GM10847 (cell line): ENCODE data around the gene MCTP1.

ENCODE experiments used
- POLR2A ChIP-seq: IDR thresholded peaks from 2 replicates; pipeline ENCODE4 v1.6.1; 2011; ENCODE audit not compliant: insufficient read length; ENCODE audit errors: extremely low read depth

The MCTP1 gene

DNA sequence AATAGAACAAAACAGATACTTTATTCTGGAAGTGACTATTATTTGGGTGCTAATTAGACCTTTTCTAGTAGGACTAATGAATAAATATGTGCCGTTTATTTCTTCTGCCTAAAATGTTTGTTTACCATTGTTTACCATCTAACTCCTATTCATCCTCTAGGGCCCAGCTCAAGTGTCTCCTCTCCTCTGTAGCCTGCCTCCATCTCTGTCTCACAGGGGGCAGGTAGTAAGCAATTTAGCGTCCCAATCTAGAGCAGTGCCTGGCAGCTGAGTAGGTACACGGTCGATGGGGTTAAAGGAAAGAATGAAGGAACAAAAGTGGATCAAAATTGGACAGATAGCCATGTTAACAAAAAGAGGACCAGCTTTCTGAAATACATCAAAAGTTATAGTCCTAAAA, 435.6 kb downstream of the MCTP1 start:
- TF ChIP-seq POLR2A: no peak

DNA sequence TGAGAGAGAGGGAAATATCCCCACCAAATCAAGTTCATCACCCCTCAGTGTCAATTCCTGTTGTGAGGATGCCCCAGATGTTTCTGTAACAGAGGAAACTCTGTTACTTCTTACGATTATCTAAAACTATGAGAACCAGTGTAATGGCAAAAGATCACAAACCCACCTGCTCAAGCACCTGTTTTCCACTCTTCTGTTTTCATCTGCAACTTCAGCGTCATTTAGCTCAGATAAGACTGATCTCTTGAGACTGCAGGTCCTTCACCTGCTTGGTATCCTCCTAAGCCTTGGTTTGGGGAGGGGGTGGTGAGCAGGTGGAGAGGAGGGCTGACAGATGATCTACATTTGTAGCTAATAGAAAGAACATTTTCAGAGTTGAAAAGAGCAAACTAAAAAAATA, 437.2 kb downstream of the MCTP1 start:
- no peak for TF ChIP-seq POLR2A

DNA sequence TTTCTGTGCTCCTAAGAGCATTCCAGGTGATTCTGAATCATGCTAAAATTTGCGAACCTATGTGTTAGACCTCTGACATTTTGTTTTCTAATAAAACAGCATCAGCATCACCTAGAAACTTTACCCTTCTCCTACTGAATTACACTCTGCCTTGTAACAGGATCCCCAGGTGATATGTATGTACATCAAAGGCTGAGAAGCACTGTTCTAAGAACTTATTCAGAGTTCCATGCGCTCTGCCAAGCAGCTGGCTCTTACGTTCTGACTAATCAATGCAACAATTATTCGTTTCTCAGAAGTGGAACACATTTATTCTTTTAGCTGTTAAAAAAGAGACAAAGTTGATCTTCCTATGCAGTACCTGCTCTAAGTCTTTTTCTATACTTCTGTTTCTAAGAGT, 437.9 kb downstream of the MCTP1 start:
- TF ChIP-seq POLR2A: no peak

DNA sequence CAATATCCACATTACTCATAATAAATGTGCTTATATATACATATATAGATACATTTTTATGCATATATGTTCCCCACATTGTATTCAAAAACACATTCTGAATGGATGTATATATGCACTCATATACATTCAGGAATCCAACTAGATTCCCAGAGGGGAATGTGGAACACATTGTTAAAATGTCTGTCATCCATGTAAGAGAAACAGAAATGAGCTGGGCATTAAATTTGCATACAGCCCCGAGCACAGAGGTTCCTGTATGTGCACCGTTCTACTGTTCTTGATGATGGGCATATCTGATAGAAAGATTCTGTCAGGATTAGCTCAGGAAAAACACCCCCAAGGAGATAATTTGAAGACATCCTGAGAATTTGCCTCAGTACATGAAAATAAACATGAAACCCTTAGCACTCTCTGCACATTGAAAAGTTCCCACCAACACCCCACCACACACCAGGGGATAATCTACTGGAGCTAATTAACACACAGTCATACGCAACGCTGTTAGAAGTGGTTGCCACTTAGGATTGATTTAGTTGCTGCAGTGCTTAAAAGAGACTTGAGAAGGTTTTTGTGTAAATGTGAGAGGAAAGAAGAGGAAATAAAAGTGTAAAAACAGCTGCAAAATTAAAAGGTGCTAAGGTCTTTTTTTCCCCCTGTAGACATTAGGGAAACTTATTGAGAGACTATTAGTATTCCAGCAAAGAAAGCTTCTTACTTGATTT, 443.1 kb downstream of the MCTP1 start:
- TF ChIP-seq POLR2A: no peak

DNA sequence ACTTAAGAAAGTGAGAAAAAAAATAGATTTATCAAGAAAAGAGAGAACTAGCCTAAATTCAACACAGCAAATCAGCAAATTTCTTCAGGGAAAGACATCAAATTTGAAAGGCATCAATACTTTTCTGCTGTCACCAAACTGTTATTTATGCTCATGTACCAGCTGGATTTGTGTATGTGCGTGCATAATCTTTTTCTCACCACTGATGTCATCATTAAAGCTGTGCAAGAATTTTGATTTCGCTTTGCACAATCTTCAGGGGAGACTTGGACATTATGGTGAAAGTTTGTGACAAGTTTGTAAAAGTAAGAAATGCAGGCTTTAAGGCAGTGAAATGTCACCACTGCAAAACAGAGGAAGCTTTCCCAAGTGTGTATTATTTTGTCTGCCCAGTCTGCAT, 451.0 kb downstream of the MCTP1 start:
- no peak for TF ChIP-seq POLR2A

DNA sequence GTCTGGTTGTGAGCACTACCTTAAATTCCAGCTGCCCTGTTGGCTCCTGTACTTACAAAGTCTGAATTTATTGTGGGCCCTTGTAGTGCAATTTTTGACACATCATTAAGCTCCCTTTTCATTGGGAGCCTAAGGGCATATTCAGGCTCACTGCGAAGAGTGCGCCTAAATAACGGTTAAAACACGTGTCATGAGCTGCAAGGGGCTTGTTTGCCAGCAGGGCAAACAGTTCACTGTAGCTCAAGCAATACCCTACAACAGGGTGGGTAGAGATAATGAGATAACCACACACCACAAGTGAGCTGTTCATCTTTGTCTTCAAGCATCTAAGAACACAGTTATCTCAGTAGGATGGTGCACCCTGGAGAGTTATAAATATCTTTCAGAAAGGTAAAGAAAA, 452.2 kb downstream of the MCTP1 start:
- no peak for TF ChIP-seq POLR2A

DNA sequence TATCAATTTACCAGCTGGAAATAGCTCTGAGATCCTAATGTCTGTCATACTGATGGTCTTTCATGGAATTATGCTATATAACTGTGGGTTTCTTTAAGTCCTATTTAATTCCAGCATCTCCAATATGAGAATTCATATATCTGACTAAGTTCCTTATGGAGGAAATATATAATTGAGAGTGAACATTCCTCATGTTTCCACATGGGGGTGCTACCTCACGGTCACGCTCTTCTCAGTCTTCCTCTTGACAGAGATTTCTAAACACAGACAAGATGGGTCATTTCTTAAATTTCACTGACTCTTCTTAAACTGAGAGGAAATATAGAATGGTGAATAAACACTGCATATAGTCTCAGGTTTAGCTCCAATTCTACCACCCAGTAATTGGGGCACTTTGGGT, 454.4 kb downstream of the MCTP1 start:
- TF ChIP-seq POLR2A: no peak

DNA sequence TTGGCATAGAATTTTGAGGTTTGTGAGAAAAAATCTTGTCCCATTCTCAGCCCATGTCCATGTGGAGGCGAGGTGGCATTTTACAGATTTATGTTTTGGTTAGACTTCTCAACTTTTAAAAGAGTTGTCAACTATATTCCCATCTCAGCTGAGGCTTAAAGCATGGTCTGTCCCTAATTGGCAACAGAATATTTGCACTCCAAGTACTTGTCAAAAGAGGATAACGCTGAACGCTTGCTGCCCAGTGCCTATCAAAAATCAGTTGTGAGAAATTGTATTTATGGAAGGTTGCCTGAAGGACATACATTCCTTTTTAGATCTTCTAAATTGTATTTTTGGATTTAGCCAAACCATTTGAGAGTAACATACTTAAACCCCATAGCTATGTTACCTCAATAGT, 464.4 kb downstream of the MCTP1 start:
- no peak for TF ChIP-seq POLR2A

DNA sequence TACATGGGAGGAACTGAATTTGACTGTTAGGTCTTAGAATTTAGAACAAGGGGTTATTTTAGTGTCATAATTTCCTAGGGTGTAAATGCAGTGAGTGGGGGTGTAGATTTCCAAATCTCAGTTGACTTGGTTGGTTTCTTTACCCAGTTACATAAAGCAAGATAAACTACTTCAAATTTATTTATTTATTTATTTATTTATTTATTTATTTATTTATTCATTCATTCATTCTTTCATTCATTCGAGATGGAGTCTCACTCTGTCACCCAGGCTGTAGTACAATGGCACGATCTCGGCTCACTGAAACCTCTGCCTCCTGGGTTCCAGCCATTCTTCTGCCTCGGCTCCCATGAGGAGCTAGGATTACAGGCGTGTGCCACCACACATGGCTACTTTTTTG, 466.0 kb downstream of the MCTP1 start:
- TF ChIP-seq POLR2A: no peak

DNA sequence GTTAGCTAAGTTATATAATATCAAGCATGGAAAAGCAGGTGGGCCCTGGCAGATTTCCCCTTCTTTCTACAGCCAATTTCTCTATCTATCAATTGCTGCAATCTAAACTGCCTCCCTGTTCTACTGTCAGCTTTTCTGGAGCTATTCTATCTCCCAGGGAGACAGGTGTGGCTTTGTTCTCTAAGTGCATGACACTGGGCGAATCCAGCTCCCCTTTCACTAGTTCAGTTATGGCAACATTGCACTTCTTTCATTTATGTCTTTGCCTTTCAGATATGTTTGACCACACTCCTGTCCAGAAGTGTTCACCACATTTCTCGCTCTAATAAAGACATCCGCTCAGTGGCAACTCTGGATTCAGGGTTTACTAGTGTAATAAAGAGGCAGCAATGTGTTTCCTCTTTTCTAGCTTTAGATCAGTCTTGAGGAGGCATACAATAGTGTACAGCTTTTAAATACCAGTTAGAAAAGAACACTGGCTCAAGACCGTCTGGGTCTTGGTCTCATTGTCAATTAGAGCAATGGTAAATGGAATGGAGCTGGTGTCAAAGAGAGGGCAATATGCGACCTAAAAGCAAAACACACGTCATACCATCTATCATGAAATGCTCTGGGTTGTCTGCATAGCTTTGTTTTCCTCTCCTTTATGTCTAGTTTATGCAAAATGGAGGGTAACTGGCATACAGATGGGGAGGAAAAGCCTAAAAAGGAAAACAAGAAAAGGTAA, 469.4 kb downstream of the MCTP1 start:
- TF ChIP-seq POLR2A: no peak

DNA sequence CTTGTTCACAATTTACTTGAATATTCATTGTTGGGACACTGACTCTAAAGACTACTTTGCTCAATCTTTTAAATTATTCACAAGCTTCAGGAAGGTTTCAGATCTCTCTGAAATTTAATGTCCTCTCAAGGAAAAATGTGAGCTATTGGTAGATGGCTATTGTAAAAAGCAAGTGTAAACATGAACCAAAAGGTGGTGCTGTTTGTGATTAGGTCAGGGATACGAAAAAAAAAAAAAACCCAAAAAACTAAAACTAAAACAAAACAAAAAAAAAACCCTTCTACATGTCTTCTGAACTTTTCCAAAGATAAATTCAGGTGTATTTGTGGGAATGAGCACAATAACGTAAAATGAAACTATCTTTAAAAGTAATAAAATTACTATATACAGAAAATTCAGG, 472.7 kb downstream of the MCTP1 start:
- no peak for TF ChIP-seq POLR2A

DNA sequence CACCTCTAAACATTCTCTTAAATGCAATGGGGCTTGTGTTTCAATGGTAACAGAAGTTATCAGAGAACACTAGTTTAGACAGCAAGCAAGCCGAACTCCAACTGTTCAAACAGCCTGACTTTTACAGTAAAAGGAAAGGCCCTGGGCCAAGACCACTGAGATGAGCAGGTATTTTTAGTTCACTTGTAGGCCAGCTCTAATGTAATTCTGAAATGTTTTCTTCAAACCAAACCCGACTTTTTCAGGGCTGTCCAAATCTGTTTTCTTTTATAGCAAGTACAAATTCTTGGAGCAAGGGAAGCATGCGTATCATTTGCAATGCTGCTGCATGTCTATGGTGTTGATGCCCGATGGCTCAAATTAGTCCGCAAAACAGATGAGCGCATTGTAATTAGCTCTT, 473.6 kb downstream of the MCTP1 start:
- TF ChIP-seq POLR2A: no peak

DNA sequence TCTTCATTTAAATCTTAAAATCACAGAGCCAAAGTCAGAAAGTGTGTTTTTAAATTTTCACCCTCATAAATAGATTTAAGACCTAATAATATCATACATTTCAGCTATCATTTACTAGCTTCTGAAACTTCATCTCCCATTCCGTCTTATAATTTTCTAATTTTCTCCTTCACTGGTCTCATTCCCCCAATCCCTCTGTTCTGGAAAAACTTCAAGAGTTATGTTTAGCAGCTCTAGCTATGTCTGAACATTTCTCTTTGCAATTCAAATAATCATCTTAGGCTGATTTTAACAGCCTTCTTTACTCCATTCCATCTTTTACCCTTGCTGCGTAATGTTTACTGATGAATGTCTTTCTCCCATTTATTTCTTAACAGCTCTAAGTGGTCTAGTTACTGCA, 474.0 kb downstream of the MCTP1 start:
- no peak for TF ChIP-seq POLR2A

DNA sequence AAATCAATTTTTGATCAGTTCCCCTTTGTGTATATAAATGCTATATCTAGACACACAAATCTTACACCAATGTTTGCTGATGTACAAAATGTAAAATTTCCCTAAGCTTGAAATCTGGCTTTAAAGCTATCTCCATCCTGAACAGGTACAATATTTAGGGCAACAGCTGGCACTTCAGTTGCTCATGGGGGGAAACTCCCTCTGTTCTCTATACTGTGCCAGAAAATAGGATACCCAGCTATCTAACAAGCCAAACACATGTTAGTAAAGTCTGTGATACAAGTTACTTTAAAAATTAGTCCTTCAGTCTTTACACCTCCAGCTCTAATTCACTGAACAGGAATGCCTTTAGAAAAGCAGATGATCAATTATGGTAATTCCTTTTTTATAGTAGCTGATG, 474.6 kb downstream of the MCTP1 start:
- no peak for TF ChIP-seq POLR2A

DNA sequence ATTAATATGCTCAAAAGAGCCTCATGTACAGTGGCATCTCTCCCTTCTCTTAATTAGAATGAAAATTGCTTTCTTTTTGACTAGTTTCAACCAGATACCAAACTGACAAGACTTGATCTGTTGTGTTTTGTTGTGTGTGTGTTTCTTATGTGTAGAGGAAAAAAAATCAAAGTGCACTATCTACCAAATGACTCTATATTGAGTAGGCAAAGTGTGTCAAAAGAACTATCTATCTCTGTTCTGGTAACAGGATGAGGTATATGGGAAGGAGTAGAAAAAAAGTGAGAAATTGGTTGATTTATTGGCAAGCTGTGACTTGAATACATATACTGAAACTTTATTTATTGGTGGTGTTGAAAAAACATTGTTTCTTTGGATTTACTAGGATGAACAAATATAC, 476.4 kb downstream of the MCTP1 start:
- no peak for TF ChIP-seq POLR2A

DNA sequence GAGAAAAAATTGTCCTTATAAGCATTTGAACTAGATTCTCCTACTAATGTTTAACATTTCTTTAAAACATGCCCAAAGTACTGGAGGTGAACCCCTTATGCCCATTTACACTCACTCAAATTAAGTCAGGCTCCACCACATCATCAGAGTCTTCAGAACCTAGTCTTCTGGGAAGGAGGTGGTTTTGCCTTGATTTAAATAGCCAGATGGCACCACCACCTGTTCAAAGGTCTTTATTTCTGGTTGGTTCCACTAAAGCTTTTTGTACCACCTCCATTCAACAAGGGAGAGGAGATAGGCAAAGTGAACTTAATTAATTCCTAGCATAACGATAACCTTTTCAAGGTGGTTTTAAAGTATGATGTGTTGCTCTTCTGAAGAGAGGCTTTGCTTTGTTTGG, 476.9 kb downstream of the MCTP1 start:
- no peak for TF ChIP-seq POLR2A

DNA sequence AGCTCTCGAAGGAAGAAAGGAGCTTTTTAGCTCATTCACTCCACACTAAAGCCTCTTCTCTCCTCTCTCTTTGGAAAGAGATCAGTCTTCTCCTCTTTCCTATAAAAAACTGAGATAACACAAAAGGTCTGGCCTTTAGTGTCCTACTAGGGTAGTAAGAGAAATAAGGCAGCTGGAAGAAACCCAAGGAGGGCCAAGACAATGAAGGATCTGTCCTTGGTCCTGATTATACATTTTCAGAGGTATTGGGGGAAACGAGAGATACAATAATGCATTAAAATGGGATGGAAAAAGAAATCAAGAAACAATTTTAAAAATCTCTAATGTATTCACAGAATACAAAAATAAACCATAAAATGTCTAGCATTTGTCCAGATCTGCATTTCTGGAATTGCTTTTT, 482.4 kb downstream of the MCTP1 start:
- TF ChIP-seq POLR2A: no peak
